HL-60/S4 treated with phorbol 12-myristate 13-acetate at 8.2 ng/mL for 4 days and 3 days (cell line): ENCODE results near the gene KIAA0040.

ENCODE experiments used
- in situ Hi-C: fragments of 300-500 bp; cut with MboI; formaldehyde crosslinking; loops from 2 replicates; pipeline ENCODE4 v1.15.0; 2022; ENCODE audit warnings: low sequenced_read_pairs

The KIAA0040 gene

DNA sequence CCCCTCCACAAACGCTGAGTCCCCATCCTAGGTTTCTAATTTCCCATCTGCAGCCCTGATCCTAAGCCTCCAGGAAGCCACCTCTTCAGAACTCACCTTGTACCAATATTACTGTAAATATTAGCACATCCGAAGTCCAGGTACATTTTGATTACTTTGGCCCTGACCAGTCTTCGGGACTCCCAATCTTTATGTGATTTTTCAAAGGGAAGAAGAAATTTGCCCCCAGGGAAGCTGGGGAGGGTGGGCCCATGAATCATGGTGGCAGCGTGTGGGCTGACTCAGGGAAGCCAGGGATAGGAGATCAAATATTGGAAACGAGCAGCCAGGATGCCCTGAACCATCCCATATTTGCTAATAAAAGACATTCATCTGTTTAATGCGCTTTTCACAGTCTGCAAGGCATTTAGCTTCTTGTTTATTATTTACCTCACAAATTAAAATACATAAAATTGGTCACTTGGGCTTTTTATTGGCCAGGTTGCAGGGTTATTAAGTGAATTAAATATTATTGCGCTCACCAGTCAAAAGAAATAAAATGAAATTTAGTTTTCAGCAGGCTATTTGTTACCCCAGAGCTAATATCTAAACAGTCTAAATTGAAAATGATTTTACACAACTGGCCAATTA is 46.6 kb downstream of the KIAA0040 start:
- in situ Hi-C loops = loop anchor here (10.0 kb wide), 1 partner anchor 179 kb away; no protein-coding TSS in a partner anchor

DNA sequence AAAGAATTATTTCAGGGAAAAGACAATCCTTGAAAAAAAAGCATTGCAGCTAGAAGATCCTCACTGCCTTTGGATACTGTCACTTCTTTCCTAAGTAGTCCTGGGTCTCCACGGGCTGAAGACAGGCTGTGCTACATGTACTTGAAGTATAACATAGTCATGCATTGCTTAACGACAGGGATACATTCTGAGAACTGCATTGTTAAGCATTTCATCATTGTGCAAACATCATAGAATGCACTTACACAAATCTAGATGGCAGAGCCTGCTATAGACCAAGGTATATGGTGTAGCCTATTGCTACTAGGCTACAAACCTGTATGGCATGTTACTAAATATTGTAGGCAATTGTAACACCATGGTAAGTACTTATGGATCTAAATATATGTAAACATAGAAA is 54.0 kb downstream of the KIAA0040 start:
- in situ Hi-C loops = no loop called here

DNA sequence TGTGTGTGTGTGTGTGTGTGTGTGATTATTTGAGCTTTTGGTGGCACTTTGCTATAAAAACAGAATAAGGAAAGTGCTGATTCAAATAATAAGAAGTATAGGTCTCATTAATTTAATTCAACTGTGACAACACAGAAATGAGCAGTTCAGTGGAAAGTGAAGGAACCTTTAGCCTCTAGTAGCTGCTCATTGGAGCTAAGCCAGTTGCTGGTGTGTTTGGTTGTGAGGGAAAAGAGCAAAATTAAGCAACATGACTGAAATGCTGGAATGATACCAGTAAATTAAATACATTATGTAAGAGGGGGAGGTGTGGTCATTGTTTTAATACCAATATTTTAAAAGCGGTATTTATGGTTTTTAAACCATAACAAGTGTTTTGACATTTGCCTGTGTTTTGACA is 55.2 kb downstream of the KIAA0040 start:
- in situ Hi-C loops = no loop called here

DNA sequence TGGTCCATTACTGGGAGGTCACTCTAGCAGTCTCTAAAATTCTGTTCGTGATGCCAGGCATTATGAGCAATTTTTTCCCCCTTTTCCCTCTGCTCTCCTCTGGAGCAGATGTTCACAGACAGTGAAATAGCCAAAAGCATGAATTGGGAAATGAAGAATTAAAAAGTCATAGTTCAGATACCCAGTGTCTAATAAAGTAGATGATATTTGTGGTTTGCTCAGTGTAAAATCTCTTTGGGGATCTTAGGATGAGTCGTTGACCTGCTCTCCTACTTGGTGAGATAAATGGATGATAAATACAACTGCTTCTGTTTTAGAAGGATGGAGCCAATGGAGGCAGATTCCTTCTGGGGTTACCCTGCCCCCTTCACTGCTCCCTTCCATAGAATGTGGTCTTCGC is 56.3 kb downstream of the KIAA0040 start:
- in situ Hi-C loops = no loop called here

DNA sequence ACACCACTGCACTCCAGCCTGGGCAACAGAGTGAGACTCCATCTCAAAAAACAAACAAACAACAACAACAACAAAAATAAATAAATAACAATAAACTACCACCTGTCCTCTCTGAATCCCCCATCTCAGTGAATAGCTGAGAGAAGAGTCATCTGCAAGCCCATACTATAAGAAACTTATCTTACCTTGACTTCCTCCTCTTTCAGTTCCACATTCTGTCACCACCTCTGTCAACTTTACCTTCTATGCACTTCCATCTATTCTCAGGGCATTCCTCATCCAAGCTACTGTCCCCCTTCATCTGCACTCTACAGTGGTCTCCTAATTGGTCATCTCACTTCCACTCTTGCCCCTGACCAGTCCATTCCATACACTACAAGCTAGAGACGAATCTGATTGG is 58.1 kb downstream of the KIAA0040 start:
- in situ Hi-C loops = no loop called here

DNA sequence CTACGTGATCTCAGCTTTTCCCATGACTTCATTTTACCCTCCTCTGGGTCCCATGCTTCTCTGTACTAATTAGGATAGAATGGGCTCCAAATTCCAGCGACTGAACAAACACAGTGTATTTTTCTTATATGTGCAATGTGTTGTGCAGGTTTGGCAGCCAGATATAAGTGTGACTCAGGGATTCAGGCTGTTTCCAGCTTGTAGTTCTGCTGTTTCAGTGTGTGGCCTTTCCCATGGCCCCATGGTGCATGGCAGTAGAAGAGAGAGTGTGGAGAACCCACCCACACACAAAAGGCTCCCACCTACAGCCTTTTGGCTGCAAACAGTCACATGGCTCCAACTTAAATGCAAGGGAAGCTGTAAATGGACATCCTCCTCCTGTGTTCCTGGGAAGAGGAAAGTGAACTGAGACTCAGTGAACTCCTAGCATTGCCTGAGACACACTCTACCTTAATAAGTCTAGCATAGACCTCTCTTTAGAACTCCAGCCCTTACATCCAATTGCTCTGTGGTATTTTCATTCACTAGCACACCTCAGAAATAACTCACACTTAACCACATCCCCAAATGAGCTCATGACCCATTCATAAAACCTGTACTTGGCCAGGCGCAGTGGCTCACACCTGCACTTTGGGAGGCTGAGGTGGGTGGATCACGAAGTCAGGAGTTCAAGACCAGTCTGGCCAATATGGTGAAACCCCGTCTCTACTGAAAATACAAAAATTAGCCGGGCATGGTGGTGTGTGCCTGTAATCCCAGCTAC is 58.7 kb downstream of the KIAA0040 start:
- in situ Hi-C loops = no loop called here

DNA sequence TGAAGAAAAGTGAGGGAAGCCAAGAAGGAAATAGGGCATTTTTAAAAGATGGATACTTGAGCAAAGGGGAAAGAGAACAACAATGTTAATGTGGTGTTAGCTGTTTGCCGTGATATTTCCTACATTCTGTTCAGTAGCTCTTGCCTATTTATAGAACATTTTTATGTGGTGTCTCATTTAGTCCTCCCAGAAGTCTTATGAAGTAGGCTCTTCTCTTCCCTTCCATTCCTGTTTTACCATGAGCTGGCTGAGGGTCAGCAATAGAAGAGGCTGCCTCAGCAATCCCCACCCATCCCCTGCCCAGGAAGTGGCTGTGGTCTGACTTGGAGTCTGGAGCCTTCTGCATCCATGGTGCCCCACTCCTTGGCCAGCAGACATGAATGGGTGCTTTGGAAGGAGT is 60.1 kb downstream of the KIAA0040 start:
- in situ Hi-C loops = no loop called here

DNA sequence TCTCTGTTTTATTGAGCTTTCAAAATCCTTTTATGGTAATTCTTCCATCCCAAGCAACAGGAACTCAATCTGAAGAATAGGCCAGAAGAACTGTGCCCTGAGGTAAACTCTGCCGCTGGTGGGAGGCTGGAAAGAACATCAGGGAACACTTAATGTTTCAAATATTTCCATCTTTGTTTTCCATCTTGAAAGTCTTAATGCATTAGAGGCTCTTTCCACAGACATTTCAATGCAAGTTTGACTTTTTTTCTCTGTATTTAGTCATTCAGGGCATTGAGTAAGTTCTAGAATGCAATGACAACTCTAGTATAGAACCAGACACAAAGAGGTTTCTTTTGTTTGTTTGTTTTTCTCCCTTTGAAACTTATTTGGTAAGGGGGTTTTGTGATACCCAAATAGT is 61.5 kb downstream of the KIAA0040 start:
- in situ Hi-C loops = no loop called here

DNA sequence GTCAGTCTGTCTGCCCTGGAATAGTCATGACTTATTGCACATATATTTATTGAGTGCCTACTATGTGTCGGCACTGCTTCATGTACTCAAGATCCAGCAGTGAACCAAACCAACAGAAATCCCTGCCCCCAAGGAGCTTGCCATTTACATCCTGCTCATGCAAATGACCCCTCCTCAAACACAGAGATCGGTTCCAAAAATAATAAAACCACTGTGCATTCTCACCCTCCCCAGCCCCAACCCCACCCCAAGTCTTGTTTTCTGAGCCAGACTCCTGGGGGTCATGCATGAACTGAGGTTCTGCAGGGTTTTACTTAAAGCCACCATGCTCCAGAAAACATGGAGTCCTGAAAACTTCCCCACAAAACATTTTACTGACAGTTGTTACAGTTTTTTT is 61.9 kb downstream of the KIAA0040 start:
- in situ Hi-C loops = no loop called here

DNA sequence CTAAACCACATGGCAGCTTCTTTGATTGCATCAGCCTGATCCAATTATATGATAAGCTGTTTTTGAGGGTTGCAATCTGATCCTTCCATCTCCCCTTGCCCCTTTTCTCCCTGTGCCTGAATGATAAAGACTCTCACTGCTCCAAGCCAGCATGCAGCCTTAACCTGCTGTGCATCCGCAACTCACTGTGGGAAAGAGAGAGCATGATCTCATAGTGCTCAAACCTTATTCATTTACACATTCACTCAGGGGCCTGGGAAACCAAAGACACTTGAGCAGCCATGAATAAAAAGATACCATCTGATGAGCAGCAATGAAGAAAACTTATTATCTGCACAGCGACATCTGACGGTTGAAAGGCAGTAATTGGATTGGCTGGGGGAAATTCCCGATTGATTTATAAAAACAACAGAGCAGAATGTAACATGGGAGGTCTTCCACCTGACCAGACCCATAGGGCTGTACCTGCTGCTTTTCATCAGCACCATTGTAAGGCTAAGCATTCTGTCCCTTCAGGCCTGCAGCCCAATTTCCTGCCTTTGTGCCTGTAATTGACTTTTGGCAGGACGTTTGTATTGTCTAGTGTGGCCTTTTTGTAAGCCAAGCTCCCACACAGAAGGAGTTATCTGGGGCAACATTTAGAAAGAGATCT is 62.5 kb downstream of the KIAA0040 start:
- in situ Hi-C loops = no loop called here

DNA sequence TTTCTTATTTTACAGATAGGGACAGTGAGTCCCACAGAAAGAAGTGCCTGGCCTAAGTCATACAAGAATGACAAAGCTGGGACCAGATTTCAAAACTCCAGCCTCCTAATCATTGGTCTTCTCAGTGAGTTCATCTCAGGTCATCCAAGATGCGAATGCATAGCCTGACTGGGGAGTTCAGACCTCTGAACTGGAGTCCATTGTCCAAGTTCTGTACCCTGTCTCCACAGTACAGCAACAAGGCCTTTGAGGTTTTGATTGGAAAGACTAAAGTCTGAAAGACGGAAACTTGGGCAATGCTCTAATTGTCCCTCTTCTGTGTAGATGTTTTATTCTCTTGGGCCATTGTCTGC is 63.0 kb downstream of the KIAA0040 start:
- in situ Hi-C loops = no loop called here

DNA sequence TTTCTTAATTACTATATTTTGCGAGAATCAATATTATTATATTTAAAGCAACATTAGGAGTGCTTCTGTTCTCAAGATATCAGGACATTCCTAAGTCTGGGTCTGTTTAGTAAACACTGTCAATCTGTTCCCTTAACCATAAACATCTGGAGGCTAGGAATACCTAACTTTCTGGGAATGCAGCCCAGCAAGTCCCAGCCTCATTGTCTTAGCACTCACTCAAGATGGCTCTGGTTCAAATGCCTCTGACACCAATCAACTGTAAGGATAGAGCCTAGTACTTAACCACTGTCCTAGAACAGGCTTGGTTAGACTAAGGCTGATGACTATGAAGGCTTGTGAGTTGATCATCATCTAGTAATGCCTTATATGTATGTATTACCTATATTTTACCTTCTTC is 63.4 kb downstream of the KIAA0040 start:
- in situ Hi-C loops = no loop called here

DNA sequence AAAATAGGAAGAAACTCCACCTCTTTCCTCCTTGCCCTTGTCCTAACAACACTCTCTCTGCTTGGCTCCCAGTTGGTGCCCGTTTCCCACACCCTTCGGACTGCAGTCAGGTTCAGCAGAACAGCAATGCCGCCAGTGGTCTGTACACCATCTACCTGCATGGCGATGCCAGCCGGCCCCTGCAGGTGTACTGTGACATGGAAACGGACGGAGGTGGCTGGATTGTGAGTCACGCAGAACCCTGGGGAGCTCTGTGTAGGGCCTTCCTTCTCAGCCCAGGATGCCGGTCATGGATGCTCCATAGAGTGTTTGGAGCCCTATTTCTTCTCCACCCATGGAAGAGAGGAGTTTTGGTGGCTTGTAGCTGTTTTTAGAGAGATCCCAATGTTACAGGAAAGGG is 64.1 kb downstream of the KIAA0040 start:
- in situ Hi-C loops = no loop called here

DNA sequence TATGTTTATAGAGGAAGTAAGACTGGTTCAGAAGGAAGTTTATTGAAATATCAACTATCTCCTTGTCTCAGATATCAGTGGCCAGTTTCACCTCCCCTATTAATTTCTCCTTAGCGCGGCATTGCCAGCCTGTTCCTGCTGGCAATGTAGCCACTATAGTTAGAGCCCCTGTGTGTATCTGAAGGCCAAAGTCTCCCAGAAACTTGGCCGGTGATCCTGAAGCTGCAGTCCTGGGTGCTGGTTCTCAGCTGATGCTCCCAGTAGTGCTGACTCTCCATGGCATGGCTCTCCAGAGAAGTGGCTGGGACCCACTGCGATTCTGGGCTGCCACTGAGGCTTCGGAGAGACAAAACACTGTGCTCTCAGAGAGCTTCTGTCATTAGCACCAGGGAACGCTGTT is 65.0 kb downstream of the KIAA0040 start:
- in situ Hi-C loops = no loop called here

DNA sequence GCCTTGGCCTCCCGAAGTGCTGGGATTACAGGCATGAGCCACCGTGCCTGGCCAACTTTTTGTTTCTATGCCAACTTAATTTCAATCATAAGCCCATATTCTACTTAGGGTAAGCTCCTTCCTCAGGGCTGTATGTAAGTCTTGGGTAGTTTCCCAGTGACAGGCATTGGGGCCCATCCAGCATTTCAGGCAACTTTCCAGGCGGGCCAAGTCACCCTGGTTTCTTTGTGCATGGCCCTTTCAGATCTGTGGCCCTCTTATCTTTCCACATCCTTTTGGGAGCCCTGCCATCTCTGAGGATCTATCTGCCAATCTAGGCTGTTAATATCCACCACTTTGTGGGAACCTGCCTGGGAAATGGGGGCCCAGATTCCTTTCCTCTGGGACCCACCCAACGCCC is 66.2 kb downstream of the KIAA0040 start:
- in situ Hi-C loops = no loop called here

DNA sequence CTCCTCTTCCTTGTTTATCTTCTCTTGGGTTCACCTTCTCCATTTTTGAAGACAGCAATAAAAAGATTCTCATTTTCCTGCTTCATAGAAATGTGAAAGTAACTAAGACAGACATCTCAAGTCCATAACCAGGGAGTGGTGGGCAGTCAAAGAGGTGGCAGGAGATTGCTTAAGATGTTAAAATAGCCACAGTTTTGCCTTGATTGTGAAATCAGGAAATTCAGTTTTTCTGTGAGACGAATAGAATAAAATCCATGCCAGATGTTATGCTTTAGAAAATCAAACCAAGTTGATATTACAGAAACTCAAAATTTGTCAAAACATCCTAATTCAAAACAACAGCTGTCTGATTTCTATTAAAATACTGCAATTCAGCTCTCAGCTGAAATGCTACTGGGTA is 67.7 kb downstream of the KIAA0040 start:
- in situ Hi-C loops = no loop called here

DNA sequence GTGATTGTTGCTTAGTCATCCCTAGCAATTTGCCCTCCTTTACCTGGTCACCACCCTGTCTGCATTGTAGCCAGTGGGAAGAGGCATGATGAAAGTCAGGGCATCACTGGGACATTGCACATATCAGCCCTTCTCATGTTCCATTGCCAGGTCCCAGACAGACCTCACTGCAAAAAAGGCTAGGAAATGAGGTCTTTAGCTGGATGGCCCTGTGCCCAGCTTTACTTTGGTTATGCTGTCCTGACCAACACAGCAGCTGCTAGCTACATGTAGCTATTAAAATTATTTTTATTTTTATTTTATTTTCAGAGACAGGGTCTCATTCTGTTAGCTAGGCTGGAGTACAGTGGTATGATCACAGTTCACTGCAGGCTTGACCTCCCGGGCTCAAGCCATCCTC is 72.1 kb downstream of the KIAA0040 start:
- in situ Hi-C loops = no loop called here

DNA sequence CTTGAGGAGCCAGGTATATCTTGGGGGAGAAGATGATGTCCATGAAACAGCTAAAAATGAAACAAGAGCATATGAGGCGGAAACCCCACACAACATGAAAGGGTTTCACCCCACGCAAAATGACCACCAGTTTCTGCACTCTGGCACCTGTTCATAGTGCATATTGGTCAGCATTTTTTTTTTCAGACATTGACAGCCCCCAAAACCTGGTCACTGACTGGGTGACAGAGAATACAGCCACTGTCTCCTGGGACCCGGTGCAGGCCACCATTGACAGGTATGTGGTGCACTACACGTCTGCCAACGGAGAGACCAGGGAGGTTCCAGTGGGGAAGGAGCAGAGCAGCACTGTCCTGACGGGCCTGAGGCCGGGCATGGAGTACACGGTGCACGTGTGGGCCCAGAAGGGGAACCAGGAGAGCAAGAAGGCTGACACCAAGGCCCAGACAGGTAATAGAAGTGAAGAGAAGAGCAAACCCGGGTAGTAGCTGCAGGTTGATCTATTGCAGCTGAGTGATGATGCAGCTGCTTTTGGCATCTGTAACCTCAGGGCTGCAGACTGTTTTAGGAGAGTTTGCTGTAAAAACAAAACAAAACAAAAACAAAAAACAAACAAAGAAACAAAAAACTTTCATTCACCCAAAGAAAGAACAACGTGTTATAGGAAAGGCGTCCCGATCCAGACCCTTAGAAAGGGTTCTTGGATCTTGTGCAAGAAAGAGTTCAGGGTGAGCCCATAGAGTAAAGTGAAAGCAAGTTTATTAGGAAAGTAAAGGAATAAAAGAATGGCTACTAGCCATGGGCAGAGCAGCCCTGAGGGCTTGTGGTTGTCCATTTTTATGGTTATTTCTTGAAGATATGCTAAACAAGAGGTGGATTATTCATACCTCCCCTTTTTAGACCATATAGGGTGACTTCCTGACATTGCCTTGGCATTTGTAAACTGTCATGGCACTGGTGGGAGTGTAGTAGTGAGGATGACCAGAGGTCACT is 73.9 kb downstream of the KIAA0040 start:
- in situ Hi-C loops = no loop called here

DNA sequence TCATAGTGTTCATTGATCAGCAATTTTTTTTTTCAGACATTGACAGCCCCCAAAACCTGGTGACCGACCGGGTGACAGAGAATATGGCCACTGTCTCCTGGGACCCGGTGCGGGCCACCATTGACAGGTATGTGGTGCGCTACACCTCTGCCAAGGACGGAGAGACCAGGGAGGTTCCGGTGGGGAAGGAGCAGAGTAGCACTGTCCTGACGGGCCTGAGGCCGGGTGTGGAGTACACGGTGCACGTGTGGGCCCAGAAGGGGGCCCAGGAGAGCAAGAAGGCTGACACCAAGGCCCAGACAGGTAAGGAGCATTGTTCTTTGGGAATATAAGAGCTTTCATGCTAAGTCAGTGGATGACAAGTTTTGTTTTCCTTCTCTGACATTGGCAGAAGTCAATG is 75.7 kb downstream of the KIAA0040 start:
- in situ Hi-C loops = no loop called here

DNA sequence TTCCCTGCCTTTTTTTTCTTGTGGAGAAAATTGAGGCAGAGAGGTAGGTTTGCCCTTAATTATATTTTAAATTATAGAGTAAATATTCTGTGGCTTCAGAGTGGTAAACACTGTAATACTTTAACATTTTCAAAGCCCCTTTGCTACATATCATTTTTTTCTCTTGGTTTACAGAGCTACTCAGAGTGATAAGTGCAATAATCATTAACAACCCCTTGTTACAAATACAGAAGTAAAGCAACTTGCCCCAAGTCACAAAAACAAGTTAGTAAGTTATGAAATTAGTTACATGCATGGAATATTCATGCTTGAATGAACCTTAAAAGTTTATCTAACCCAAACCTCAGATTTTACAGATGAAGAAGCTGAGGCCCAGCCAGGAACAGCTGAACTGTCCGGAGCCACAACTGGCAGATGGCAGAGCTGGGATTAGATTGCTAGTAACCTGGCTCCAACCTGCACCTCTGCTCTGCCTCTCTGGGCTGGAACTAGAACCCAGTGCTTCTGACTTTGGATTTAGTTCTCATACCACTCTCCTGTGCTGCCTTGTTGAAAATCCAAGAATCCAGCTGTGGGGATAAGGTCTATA is 76.3 kb downstream of the KIAA0040 start:
- in situ Hi-C loops = no loop called here

DNA sequence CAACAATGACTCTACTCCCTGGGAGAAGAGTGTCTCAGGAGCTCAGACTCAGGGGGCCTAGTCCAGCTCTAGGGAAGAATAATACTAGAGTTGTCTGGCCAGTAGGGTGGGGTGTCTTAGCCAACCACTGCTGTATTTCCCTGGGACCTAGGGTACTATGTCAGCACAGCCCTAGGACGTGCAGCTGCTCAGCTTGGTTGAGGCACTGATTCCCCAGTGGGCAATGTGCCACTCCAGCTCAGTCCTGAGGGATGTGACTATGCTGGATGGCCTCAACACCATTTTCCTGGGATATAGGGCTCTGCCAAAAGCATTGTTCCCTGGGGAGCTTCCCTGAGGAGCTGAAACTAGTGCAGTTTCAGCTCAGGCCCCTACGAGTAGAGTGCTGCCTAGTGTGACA is 77.6 kb downstream of the KIAA0040 start:
- in situ Hi-C loops = no loop called here
